Measurements from ENCODE around the gene PRKAG2. TPM values are rescaled to one million over a fixed set of nuclear protein-coding genes. Genes with fewer than 3 reads are reported as not detected.

The PRKAG2 gene
- total RNA-seq, 1 donor from 2014 or later: 20.8 TPM

GRCh38 chr7:151571471-151571870 is 305.4 kb downstream of the PRKAG2 start:
- H3K4me3 ChIP-seq (ENCODE audit: low read depth, low read length): no peak overlapping the region
- no peak for DNase-seq (ENCODE audit: low read depth)
- TF ChIP-seq CTCF (conservative IDR thresholded peaks at IDR 0.05; ENCODE audit: low read depth, low read length): no peak

GRCh38 chr7:151570366-151570915 is 306.5 kb downstream of the PRKAG2 start:
- TF ChIP-seq CTCF (conservative IDR thresholded peaks at IDR 0.05; ENCODE audit: low read depth, low read length): peak; percentile 64
- H3K4me3 ChIP-seq (ENCODE audit: low read depth, low read length): no peak overlapping the region
- DNase-seq (ENCODE audit: low read depth): no peak

- no peak for DNase-seq (ENCODE audit: low read depth)
- no peak for TF ChIP-seq CTCF (conservative IDR thresholded peaks at IDR 0.05; ENCODE audit: low read depth, low read length)
- H3K4me3 ChIP-seq (ENCODE audit: low read depth, low read length): no peak overlapping the region
Measured at GRCh38 chr7:151568956-151569940, 307.7 kb downstream of the PRKAG2 start.

- DNase-seq (ENCODE audit: low read depth): no peak
- no peak for TF ChIP-seq CTCF (conservative IDR thresholded peaks at IDR 0.05; ENCODE audit: low read depth, low read length)
- no peak overlapping the region for H3K4me3 ChIP-seq (ENCODE audit: low read depth, low read length)
Measured at GRCh38 chr7:151566897-151567320, 310.0 kb downstream of the PRKAG2 start.

GRCh38 chr7:151565541-151565940 is 311.4 kb downstream of the PRKAG2 start:
- no peak for TF ChIP-seq CTCF (conservative IDR thresholded peaks at IDR 0.05; ENCODE audit: low read depth, low read length)
- no peak for DNase-seq (ENCODE audit: low read depth)
- no peak overlapping the region for H3K4me3 ChIP-seq (ENCODE audit: low read depth, low read length)

GRCh38 chr7:151560243-151560642 is 316.7 kb downstream of the PRKAG2 start:
- no peak for DNase-seq (ENCODE audit: low read depth)
- no peak overlapping the region for H3K4me3 ChIP-seq (ENCODE audit: low read depth, low read length)
- TF ChIP-seq CTCF (conservative IDR thresholded peaks at IDR 0.05; ENCODE audit: low read depth, low read length): no peak

Measured in epithelial cell of proximal tubule (primary cell).